GM12873 (cell line): ENCODE measurements around the gene SF3A1.

Source experiments
- TF ChIP-seq, protein P1 (sequence below): IDR thresholded peaks from 2 replicates; pipeline ENCODE4 v1.5.1; 2012; ENCODE audit warnings: low read depth, mild to moderate bottlenecking, moderate library complexity, low read length, control low read depth; ENCODE audit not compliant: insufficient read depth; ENCODE audit errors: missing control alignments

SF3A1 gene, protein sequence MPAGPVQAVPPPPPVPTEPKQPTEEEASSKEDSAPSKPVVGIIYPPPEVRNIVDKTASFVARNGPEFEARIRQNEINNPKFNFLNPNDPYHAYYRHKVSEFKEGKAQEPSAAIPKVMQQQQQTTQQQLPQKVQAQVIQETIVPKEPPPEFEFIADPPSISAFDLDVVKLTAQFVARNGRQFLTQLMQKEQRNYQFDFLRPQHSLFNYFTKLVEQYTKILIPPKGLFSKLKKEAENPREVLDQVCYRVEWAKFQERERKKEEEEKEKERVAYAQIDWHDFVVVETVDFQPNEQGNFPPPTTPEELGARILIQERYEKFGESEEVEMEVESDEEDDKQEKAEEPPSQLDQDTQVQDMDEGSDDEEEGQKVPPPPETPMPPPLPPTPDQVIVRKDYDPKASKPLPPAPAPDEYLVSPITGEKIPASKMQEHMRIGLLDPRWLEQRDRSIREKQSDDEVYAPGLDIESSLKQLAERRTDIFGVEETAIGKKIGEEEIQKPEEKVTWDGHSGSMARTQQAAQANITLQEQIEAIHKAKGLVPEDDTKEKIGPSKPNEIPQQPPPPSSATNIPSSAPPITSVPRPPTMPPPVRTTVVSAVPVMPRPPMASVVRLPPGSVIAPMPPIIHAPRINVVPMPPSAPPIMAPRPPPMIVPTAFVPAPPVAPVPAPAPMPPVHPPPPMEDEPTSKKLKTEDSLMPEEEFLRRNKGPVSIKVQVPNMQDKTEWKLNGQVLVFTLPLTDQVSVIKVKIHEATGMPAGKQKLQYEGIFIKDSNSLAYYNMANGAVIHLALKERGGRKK

DNA sequence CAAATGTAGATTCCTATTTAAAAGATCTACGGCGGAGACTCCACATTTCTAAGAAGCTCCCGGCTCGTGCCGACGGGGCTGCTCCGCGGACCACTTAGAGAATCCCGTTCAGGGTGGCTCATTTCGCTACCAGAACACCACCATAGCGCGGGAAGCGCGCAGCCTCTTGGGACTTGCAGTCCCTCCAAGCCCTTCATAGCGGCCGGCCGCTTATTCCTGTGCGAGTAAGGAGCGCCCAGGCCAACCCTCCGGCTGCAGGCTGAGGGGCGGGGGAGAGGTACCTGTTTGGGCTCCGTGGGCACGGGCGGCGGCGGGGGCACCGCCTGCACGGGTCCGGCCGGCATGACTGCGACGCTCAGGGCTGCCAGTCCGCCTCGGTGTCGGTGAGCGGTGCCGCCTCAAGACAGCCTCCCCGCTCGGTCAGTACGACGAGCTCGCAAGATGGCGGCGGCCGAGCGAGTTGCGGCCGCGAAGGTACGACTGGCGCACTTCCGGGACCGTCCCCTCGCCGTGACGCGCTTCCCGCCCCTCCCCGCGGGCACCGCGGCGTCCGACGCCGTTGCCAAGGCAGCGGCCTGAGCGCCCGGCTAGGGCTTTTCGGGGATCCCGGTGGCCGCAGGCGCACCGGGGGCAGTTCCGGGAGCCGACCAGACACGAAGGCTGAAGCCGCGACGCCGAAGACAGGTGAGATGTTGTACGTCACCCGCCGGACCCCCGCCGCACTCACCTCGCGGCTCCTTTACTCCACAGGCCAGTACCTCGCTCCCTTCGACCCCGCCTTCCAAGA lies at the start of gene SF3A1, which contains the start of gene CCDC157:
SF3A1 (minus strand) TSS at position 446 of the 787 bp plus-strand sequence; CDS start at position 344, 102 bp downstream.
CCDC157 (plus strand) TSS at position 559 of the 787 bp plus-strand sequence. CDS start 8,994 bp downstream, outside the sequence.
- TF ChIP-seq, protein P1, sequence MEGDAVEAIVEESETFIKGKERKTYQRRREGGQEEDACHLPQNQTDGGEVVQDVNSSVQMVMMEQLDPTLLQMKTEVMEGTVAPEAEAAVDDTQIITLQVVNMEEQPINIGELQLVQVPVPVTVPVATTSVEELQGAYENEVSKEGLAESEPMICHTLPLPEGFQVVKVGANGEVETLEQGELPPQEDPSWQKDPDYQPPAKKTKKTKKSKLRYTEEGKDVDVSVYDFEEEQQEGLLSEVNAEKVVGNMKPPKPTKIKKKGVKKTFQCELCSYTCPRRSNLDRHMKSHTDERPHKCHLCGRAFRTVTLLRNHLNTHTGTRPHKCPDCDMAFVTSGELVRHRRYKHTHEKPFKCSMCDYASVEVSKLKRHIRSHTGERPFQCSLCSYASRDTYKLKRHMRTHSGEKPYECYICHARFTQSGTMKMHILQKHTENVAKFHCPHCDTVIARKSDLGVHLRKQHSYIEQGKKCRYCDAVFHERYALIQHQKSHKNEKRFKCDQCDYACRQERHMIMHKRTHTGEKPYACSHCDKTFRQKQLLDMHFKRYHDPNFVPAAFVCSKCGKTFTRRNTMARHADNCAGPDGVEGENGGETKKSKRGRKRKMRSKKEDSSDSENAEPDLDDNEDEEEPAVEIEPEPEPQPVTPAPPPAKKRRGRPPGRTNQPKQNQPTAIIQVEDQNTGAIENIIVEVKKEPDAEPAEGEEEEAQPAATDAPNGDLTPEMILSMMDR: no peak

DNA sequence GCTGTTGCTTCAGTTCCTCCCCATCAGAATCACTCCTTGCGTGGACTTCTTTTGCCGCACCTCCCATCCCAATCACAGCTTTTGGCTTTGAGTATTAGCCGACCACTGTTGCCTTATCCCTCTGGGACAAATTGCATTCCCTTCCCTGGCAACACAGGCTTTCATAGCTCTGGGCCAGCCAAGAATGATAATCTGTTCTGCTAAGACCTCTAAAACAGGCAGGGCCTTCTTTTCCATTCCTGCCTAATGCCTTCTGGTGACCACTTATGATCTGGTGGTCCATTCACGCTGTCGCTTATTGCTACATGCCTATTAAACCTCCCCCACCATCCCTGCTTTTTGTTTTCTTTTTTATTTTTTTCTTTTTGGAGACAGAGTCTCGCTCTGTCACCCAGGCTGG lies 49.7 kb upstream of the SF3A1 start:
- TF ChIP-seq, protein P1: no peak

DNA sequence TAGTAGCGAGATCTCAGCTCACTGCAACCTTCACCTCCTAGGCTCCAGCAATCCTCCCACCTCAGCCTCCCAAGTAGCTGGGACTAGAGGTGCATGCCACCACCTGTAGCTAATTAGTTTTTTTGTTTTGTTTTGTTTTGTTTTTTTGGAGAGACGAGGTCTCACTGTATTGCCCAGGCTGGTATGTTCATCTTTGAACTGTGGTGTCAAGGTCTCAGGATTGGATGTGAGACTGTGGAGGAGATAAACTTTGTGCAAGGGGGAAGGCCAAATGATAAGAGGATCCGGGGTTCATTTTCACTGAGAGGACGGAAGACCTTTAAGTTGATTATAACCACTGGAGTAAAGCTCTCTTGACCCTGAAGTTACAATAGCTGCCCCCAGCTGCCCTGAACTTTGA lies 49.0 kb upstream of the SF3A1 start:
- TF ChIP-seq, protein P1: no peak

DNA sequence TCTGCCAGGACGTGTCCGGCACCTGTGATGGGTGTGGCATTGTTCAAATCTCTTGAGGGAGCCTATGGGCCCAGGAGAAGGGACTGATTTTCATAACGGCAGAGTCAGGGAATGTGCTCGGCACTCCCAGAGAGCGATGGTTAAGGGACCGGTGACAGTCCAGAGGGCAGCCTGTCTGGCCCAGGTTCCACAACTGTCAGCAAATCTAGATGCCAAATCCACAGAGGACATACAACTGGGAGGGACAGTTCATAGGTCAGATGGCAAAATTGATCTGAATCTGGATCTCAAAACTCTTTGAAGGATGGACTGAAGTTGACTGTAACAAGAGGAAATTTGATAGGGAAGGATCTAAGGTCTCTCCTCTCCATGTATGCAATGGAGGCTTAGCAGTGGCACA lies 47.6 kb upstream of the SF3A1 start:
- TF ChIP-seq, protein P1: no peak

DNA sequence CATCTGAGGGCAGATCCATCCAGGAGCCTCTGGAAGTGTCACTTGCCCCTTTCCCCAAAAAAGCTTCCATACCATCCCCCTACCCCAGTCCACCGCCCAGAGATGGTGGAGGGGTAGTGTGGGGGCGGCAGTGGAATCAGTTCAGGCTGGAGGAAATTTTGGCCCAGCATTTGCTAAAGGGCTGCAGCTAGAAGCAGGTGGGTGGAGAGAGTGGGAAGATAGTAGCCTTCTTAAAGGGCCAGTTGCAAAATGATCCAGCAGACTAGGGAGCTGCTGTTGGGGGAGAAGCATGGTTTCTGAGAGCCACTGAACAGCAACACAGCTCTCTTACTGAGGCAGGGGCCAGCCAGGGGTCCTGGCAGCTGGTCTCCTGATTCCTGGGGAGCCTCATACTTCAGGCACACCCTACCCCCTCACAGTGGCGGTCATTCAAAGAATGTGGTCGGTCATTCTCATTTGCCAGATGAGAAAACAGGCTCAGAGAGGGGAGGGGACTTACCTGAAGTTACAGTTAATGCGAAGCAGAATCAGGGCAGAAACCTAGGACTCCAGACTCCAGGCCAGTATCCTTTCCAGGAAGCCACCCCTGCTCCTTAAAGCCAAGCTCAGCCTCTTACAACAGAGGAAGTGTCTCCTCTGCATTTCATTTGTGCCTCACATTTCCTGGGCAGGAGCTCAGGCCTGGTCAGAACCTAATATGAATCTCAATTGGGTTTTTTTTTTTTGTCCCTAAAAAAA lies 45.5 kb upstream of the SF3A1 start:
- TF ChIP-seq, protein P1: no peak

DNA sequence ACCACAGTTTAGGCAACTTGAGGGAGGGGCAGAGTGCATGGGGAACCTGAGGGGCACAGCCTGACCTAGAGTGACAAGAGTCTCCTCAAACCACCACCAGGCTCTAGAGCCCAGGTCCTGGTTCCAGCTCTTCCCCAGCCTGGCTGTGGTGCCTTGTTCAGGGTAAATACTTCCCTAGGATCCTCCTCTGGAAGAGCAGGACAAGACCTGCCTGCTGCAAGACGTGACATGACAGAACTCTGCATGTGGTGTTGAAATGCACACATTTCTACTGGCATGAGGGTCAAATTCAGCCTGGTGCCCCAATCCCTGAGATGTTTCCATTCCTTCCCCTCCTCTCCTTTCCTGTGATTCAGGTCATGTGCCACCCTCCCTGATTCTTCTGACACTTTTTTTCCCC lies 43.5 kb upstream of the SF3A1 start:
- TF ChIP-seq, protein P1: no peak
